Left forelimb (tissue), 1 donor: Measurements from ENCODE around the gene TM9SF2.

Source experiments
- DNase-seq: peaks from one replicate; pipeline ENCODE4 v3.0.0-alpha.2; 2018; ENCODE audit warnings: low spot score

TM9SF2 gene

GRCh38 chr13:99577934-99578917 is 77.0 kb downstream of the TM9SF2 start:
- DNase-seq, result no peak

DNA sequence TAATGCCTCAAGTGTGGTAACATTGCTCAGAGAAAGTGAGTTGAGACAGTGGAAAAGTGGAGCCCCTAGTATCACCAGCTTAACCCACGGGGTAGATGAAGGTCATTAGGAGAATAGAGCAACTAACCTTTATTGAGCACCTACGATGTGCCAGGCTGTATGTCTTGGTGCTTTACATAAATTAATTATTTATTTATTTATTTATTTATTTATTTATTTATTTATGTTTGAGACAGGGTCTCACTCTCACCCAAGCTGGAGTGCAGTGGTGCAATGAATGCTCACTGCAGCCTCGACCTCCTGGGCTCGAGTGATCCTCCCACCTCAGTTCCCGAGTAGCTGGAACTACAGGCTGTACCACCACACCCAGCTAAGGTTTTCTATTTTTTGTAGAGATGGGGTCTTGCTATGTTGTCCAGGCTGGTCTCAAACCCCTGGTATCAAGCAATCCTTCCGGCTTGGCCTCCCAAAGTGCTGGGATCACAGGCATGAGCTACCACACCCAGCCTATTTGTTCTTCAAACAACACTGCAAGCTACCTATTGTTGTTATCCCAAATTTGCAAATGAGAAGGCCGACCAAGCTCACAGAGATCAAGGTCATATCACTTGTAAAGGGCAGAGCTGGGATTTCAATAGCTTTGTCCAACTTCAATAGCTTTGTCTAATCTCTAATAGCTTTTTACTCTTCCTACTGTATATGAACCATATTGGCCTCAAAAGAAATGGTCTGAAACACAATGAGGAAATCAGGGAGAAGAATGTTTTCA is 79.4 kb downstream of the TM9SF2 start:
- no peak for DNase-seq

GRCh38 chr13:99582511-99582910 is 81.2 kb downstream of the TM9SF2 start:
- DNase-seq, result no peak

- DNase-seq, result no peak
Measured at GRCh38 chr13:99585609-99586008, 84.3 kb downstream of the TM9SF2 start.

DNA sequence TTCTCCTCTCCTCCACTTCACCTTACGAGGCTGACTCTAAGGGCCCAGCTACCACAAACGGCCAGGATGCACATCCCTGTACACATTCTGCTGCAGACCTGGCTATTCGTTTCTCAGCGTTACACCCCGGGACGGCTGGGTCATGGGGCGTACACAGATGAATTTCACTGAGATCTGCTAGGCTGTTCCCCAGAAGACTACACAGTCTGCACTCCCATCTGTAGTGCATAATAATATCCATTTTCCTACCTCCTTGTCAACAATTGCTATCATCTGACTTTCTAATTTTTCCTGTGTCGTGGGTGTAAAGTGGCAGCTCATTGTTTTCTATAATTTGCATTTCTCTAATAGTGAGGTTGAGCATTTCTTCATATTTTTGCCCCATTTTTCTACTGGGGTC is 85.7 kb downstream of the TM9SF2 start:
- DNase-seq, result no peak

DNA sequence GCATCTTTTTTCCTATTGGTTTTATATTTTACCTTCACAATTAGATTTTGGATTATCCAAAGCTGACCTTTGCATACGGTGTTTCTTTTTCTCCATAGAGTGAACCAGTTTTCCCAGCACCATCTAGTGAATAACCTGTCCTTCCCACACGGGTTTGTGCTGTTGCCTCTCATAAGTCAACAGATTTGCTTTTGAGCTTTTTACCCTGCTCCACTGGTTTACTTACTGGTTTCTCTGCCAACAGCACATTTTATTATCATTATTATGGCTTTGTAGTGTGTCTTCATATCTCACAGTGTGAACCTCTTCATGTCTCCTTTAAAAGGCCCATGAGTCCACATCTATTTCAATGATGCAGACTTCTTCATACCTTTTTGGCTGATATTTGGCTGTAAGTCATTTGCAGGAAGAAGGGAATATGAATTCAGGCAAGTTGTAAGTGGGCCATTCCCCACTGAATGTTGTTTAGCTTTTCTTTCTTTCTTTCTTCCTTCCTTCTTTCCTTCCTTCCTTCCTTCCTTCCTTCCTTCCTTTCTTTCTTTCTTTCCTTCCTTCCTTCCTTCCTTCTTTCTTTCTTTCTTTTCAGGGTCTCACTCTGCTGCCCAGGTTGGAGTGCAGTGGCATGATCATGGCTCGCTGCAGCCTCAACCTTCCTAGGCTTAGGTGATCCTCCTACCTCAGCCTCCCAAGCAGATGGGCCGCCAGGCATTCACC is 86.8 kb downstream of the TM9SF2 start:
- no peak for DNase-seq

GRCh38 chr13:99589575-99589974 is 88.3 kb downstream of the TM9SF2 start:
- no peak for DNase-seq

GRCh38 chr13:99590519-99591011 is 89.3 kb downstream of the TM9SF2 start:
- no peak for DNase-seq

GRCh38 chr13:99596180-99596579 is 94.9 kb downstream of the TM9SF2 start:
- no peak for DNase-seq

DNA sequence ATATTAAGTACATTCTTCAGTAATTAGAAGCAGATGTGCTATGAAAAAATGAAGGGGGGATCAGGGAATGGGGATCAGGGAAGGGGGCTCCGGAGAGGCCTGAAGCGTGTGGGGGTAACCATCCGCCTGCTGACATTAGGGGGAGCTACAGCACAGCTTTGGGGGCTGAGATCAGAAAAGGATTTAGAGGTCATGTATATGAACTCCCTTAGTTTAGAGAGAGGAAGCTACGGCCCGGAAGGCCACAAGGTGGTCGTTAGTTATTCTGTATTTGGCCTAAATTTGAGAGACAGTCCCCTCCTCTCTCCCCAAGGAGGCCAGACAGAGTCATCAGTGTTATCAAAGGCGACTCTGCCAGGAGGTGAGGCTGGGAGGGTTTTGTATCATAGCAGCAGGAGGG is 99.0 kb downstream of the TM9SF2 start:
- DNase-seq, result no peak

DNA sequence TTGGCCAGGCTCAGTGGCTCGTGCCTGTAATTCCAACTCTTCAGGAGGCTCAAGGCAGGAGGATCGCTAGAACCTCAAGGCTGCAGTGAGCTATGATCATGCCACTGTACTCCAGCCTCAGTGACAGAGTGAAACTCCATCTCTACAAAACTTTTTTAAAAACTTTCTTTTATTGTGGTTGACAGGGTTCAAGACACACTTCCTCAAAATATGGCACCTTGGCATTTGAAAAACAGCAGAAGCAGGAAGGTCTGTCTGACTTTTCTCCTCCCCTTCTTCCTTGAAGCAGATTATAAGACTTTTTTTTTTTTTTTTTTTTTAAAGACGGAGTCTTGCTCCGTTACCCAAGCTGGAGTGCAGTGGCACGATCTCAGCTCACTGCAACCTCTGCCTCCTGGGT is 100.3 kb downstream of the TM9SF2 start:
- DNase-seq, result no peak

GRCh38 chr13:99604636-99605035 is 103.4 kb downstream of the TM9SF2 start:
- no peak for DNase-seq

DNA sequence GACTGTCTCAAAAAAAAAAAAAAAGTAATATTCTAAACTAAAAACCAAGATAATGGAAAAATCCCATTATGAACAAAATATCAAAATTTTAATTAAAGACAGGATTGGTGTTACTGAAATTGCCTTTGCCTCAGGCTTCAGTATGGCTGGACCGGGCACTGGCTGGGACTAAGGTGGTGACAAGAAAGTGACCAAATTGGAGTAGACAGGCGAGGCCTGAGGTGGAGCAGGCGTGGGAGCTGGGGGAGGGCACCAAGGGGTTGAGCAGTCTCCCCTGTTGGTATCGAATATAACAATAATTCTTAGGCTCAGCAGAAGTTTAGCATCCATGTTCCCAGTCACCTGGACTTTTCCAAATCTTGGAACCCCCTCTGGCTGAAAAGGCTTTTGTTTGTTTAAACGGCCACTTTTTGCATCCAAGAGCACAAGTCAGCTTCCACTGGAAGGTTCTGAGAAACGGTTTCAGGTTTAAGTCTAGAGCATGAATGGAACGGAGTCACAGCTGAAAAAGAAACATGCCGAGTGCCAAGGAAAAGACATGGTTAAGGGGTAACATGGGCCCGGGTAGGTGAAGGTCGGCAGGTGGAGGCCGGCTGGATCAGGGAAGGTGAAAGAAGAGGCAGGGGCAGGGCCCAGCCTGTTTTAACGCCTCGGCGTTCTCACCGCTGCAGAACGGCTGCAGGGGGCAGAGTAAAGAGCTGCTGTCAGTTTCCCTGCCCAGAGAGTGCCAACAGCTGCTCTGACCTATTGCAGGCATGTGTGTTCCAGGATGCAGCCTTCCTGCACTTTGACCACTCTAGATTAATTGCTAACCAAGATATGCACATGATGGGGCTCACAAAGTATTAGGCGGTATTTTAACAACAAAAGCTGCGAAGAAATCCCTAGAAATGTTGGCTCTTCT is 104.4 kb downstream of the TM9SF2 start:
- no peak for DNase-seq

GRCh38 chr13:99606324-99607066 is 105.2 kb downstream of the TM9SF2 start, which contains the start of gene CLYBL:
Gene CLYBL (plus strand): TSS chr13:99606690.
- DNase-seq, result peak; percentile 95

DNA sequence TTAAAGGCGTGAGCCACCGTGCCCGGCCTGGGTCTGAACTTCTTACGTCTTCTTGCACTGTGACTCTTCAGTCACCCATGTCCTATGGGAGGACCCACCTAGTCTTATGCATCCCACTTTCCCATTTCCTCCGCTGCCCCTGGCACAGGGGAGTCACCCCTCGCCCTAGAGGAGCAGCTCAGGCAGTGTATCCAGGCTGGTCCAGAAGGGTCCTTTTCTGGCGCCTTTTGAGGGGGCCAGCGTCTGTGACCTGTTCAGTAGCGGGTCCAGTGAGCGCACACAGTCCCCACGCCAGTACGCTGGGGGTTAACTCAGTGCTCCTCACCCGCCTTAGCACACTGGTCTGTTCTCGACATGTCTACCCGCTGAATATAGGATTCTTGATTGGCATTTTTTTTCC is 107.1 kb downstream of the TM9SF2 start:
- no peak for DNase-seq

DNA sequence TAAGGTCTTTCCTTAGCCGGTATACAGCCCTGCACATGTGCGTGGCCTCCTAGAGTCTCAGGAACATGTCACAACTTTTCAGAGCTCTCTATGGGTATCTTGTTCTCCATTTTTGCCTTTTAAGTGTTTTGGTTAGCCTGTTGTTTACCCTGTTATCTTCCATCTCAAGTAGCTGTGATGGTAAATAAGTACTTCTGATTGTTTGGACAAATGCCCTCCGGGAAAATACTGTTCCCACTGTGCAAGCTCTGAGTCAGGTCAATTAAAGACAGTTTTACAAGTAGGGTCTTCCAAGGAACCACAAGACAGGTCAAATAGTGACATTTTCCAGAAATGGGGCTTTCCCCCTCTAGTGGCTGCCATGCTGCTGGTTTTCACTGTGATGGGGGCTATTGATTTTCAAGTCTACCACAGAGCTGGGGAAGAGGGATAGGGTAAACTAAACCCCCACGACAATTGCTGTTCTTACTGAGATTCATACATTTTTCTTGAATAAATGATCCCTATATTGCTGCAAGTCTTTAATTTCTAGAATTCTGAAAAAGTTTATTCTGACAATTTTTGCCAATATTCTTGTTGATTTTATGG is 109.5 kb downstream of the TM9SF2 start:
- DNase-seq, result no peak
